Daoy (cell line): ENCODE data around the gene F13A1. TPM values are rescaled to one million over a fixed set of nuclear protein-coding genes. Genes with fewer than 3 reads are reported as not detected.
A peak's percentile ranks its signal among the peaks of the same experiment; 100 is the strongest.

Source experiments
- DNase-seq: peaks from one replicate; pipeline ENCODE4 v3.0.0-alpha.2; 2015; ENCODE audit warnings: low read depth
- total RNA-seq: library from RNA; depleted of rRNA; stranded (reverse); fragments of >200 nt; shearing (Covaris generic); gene quantifications from 2 replicates; pipeline ENCODE4 v1.2.3, GENCODE V29; 2014

Gene F13A1
- total RNA-seq, 1 experiment from 2014 or later: 0.06 TPM

DNA sequence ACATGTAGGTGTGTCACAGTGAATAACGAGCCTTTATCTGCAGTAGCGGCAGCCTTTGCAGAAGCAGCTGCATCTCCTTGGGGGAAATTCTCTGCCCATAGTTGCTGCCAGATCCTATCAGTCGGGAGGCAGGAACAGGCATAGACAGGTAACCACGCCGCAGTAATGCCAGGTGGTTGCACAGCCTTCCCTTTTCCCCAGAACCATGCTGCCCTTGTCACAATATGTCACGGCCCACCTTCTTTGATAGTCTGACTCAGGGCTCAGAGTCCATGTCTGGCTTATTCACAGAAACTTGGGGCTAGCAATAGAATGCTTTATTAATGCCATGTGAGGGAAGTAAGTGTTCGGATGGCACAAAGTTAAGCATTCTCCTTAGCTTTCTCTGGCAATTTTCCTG is 76.6 kb downstream of the F13A1 start:
- DNase-seq: no peak

DNA sequence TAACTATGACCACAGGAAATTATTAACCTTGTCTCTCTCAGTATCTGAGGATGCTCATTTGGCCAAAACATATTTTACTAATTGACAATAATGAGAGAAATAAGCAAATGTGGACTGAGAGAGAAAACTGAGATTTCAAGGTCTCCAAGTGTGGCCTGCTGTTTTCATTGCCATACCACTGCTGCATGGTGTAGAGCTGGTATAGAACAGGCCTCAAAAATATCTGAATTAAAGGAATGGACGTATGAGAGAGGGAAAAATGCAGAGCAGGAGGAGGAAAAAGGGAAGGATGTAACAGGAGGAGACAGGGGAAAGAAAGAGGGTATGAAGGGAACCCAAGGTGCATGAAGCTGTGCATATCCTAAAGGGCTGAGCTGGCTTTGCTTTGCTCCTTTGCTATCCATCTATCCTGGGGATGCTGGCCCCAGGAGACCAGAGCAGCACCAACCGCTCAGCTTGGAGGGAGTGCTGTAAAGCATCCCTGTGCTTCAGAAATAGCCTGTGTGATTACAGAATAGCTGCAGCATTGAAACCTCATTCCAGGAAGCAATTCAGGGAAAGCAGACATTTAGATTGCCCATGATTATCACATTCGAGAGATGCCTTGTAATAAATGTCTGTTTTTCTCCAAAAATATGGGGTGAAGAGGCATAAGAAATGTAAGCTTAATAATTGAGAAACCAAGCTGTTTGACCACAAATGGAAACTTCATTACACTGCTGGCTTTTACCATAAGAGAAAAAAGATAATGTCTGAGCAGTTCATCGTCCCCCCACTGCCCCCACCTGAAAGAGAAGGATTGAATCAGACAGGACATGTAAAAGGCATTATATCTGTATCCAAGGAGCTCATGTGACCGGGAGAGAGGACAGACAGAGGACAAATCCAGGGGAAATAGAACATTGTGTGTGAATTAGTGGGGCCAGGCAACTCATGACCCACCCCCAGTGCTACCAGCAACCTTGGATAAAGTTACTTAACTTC is 80.6 kb downstream of the F13A1 start:
- DNase-seq: no peak

DNA sequence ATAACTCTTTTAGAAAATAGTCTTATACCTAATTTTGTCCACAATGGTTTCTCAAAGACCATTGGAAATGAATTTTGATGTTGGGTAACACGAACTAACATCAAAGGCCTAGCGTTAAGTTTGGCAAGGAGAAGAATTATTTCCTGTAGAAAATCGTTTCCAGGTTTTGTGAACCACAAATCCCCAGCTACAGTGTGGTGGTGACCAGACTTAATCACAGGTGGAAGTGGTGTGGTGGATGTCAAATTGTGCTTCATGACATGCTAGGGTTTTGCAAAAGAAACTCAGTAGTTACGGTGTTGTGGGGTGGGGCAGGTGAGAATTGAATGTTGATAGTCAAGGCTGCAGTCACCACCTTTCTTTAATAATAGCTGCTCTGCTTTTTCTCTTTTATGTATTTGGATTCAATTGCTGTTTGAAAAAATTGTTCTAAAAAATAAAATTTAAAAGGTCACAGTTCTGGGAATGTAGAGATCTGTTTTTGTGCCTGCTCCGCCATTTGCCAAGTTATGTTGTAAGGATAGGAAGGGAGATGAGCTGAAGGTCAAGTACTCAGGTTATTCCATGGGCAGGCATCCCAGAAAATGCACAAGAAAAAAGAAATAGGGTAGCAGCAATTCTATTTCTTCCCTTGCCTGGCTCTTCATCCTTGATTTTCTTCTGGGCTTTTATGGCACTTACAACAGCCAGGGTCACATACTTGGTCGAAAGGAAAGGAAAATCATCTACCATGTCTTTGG is 83.6 kb downstream of the F13A1 start:
- DNase-seq: no peak

DNA sequence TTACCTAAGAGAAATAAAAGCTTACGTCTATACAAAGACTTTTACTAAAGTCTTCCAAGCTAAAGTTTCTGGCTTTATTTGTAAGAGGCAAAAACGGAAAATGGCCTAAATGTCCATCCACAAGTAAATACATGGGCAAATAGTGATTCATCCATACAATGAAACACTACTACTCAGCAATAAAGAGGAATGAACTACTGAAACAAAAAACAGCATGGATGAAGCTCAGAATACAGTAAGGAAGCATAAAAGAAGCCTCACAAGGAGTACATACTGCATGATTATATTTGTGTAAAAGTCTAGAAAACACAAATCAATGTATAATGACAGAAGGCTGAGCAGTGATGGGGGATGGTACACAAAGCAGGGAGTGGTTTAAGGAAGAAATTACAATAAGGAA is 84.7 kb downstream of the F13A1 start:
- DNase-seq: no peak

DNA sequence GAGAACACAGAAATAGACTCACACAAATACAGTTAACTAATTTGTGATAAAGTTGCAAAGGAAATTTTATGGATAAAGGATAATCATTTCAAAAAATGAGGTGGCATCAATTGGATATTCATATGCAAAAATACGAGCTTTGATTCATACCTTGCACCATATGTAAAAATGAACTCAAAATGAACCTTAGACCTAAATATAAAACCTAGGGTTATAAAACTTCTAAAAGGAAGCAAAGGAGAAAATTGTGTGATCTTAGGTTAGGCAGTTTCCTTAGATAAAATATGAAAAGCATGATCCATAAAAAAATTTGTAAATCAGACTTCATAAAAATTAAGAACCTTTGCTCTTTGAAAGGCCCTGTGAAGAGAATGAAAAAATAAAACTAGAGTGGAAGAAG is 85.5 kb downstream of the F13A1 start:
- no peak for DNase-seq

DNA sequence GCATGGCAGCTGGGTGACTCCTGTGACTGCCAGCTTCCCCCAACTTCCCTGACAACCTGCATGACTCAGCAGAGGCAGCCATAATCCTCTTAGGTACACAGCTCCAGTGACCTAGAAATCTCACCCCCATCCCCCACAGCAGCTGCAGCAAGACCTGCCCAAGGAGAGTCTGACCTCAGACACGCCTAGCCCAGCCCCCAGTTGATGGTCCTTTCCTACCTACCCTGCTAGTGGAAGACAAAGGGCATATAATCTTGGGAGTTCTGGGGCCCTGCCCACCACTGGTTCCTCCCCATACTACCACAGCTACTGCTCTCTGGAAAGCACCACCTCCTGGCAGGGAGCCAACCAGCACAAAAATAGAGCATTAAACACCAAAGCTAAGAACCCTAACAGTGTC is 90.2 kb downstream of the F13A1 start:
- peak; percentile 24 for DNase-seq

DNA sequence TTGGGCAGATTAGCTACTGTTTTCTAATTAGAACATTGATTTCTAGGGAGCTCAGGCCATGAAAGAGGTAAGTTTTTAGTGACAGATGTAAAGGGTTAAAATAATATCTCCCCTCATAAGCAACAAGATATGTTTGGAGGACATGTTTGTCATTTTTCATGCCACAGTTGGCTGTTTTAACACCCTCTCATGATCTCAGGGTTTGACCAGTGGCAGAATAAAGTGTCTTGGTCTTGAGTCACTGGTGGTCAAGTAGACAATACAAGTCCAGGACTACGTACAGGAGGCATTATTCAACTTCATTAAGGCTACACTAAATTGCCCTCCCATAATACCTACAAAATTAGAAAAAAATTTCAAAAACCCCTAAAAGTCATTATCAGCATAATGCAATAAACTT is 92.6 kb downstream of the F13A1 start:
- no peak for DNase-seq

DNA sequence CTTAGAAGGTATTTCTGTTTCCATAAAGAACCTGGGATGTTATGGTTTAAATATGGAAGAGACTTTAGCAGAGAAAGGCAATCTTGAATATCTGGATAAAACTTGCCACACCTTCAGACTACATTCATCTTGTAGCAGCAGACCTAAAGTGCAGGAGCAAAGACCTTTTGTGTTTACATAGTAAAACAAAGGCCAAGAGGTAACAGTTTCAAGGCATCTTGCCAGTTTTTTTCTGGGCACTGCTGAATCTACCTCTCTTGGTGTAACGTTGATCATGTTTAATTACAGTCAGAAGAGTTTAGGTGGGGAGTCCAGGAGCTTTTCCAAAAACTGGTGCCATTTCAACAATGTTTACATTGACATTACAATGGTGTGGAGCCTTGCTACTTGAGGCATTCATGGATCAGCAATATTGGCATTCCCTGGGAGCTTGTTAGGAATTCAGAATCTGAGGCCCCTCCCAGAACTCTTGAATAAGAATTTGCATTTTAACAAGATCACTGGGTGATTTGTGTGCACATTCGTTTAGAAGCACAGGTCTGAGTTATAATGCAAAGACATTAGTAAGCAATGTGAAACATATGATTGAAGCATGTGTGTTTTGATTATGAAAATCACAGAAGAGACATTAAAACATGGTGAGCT is 94.5 kb downstream of the F13A1 start:
- DNase-seq: no peak

DNA sequence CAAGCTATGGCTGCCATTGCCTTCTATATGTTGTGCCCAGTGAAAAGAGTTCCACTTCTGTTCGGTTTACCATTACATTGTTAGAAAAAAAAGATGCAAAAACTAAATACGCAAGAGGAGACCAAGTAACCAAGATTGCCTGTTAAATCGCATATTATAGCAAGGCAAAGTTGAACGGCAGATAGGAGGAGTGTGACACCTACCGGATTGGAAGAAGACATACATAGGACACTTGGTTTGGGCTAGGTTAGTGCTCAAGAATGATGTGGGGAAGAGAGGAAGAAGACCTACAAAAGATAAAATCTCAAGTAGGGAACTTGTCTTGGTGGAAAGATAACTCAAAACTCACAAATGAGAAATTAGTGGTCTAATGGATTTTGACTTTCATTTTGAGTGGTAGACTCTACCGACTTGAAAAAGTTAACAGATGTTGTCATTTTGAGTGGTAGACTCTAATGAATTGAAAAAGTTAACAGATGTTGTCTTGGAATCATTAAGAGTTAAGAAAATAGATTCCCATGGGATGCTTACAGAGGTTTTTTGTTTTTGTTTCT is 95.5 kb downstream of the F13A1 start:
- peak; percentile 43 for DNase-seq

DNA sequence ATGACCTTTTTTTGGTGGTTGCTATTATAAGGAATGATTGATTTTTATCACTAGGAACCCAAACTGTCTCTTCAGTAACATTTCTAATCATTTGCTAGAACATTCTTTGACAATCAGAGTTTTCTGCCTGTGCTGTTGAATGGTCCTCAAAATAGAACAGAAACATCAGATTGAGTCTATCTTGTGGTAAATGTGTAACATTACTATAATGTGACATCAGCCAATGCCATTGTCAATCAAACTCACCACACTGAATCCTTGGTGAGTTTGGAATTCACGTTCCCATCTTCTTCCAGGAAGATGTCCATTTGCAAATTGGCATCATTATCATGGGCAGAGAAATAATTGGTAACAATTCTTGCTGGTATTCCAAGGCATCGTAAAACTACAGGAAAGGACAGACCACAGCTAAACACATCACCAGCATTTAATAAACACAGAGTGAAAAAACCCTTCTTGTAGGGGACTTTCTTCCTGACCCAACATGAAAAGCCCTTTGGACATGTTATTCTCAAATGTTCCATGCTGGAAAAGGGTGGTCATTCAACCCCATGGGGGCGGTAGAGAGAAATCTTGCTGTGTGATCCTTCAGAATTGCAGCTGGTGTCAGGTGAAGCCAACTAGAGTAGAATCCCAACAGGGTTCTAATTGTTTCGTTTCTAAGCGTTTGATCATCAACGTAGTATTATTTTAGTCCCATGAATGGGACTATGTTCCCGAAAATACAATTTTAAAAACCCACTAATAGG is 98.5 kb downstream of the F13A1 start:
- peak; percentile 35 for DNase-seq

DNA sequence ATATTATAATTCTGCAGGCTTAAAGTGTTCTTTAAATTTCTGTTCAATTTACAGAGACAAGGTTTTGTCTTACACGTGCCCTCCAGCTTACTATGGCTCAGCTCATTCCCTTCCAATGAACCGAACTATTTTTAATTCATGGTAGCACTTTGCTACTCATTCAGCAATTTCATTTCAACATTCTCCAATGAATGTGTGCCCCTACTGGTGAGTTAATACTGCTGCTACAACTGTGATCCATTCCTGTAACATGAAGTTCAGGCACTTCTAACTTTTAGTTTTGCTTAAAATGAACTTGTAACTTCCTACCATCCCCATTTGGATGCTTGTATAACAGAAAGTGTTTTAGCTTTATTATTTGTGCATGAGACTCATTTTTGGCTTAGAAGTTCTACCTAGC is 99.7 kb downstream of the F13A1 start:
- DNase-seq: no peak

DNA sequence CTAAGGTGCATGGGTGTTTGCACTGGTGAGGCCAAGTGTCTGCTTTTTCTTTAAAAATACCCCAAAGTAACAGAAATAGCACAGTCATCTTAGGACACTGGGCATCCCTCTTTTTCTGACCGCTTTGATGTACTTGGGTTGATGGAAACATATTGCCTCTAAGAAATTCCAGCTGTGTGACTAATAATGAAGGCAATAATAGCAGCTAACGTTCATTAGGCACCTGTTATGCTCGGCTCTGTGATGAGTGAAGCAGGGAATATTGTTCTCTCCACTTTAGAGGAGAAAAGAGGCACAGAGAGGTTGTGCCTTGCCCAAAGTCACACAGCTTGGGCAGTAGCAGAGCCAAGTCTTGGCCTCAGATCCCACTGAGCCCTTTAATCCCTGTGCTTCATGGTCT is 100.7 kb downstream of the F13A1 start:
- no peak for DNase-seq

DNA sequence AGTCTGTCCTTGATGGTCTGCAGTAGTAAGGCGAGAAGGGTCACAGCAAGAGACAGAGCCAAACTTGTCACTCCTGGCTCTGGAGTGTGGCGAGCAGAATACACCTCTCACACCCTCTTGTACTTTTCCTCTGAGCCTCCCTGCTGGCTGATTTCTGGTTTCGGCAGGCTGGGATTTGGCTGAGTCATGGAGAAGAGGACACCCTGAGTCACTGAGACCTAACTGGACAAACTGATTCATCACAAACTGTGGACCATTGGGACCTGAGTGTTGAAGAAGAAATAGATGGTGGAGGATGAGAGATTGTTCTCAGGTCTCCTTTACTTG is 101.7 kb downstream of the F13A1 start:
- DNase-seq: peak; percentile 81

DNA sequence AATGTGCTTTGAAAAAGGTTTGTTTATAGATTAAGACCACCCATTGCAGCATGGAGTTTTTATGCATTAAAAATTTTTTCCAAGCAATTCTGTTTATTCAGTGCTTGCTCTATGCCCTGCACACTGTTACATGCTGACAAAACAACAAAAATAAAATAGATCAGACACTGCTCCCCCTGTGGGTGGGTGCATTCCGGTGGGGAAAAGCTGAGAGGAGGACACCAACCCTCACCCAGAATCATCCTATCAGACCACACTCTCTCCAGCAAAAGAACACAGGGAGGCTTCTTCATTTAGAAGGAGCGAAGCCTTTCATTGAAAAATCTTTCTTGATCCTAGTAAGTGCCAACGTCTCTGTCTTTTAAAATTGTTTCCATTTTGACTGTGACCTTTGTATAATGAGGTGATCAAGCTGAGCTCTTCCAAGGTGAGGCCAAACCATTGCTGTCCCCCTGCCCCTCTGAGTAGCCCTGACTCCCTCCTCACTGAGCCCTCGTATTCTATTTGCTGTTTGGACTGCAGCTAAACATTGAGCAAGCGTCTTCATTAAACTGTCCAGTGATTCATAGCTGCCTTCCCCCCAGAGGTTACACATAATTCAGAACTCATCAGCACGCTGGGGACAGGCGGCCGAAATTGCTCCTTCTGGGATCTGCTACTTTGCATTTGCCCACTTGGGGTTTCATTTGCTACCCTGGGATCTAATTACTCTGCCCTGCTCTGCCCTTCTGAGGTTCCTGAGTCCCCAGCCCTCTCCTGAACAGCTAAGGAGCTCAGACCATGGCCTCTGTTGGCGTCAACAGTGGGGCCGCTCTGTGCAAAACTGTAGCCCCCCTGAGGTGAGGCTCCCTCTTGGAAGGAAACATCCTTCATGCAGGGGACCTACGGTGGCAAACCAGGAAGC is 102.4 kb downstream of the F13A1 start:
- peak; percentile 45 for DNase-seq

DNA sequence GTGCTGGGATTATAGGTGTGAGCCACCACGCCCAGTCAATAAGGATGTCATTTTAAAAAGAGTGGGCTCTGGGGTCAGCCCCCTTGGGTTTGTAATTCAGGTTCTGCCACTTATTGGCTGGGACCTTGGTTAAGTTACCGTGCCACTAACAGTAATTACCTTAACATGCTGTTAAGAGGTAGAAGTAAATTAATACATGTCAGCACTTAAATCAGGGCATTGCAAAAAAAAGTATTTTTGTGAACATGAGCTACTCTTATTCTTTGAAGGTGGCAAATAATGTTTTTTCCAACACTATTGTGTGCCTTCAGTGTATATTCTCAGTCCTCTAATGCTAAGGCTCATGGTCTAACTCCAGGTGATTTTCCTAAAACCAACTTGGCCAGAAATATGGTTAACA is 109.5 kb downstream of the F13A1 start:
- DNase-seq: no peak

DNA sequence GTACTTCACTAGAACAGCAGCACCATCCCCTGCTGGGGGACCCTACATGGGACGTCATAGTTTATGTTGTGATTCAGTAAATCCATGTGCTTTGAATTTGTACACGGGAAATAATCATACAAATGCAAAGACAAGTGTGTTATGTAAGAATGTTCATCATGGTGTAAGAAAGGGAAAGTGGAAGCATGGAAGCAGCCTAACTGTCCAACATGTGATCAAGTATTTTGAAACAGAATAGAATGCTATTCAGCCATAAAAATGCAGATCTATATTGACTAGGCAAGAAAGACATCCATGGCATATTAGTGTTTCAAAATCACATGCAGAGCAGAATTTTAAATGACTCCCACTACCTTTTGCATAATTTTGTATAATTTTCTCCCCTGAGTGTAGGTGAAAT is 117.6 kb downstream of the F13A1 start:
- DNase-seq: no peak

DNA sequence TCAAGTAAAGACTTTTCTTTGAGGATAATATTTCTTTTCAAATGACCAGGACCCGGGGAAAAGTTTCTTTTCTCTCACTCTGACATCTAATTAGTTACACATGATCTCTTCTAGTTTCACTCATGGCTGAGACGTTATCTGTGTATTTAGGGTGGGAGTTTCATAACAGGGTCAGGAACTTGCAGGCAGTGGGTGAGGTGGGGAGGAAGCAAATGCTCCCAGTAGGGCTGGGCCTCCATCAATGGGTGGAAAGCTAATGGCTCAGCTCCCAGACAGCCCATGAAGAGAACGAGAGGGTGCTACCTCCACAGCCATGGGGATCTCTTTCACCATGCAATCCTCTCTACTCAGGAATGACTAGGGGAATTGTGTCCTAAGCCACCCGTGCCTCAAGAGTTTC is 119.3 kb downstream of the F13A1 start:
- DNase-seq: no peak

DNA sequence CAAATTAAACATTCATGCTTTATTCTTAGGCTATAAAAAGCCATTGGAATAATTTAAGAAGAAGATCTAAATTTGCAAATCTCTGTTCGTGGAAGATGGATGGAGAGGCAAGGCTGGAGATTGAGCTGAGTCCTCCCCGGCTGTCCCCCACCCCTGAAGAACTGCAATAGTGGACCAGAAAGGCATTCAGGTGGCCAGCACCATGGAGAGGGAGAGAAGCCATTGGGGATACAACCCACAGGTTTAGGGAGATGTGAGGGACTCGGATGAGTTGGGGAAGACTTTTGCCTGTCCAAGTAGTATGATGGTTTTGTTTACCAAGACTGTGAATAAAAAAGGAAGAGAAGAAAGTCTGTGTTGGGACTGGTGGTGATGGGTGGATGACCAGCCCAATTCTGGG is 120.8 kb downstream of the F13A1 start:
- no peak for DNase-seq

DNA sequence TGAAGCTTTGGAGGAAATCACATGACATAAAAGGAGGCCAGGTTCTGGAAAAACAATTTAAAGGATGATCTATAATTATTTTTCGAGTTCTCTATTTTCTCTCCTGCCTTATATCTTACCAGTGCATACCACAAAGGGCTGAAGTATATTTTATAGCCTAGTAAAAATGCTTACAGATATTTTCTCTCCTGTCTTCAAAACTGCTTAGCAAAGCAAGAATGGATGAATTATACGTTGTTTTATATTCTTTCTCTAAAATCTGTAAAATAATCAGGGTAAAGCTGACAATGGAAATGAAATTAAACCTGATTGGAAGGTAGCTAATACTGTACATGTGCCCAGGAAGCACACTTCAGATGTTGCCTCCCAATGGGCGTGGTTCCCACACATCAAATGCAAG is 123.7 kb downstream of the F13A1 start:
- DNase-seq: no peak

DNA sequence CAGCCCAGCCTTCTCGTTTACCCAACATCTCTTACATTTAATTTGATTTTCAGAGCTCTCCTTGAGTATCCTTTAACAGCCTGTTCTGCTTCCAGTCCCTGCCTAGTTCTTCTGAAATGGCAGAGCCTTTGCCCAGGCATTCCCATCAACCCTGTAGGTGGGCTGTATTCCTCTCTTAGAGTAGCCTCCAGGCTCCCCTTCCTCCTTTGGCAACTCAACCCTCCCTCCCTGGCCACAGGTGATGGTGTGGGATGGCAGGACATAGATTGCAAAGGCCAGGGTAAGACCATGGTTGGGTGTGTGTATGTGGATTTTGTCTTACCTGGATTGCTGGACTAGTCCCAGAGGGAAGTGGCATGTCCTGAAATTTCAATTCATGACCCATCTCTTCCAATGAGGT is 125.4 kb downstream of the F13A1 start:
- no peak for DNase-seq
